Activated T-helper 17 cell treated with anti-CD3 and anti-CD28 coated beads, Interleukin-2, amount 50 U/mL, for 72 hours (primary cell): ENCODE data around the gene SSH3. TPM values are rescaled to one million over a fixed set of nuclear protein-coding genes. Genes with fewer than 3 reads are reported as not detected.
A peak's percentile ranks its signal among the peaks of the same experiment; 100 is the strongest.

Experiments used
- ATAC-seq: fragments of 150-1000 bp; cut with Tn5 transposase; replicated peaks from 2 replicates; pipeline ENCODE4 v1.10.0; 2021; ENCODE audit warnings: mild to moderate bottlenecking, moderate library complexity
- H3K27ac Mint-ChIP-seq: one replicate; pipeline ENCODE4 v1.8.0; 2022; ENCODE audit warnings: mixed read lengths
- H3K27me3 Mint-ChIP-seq: one replicate; pipeline ENCODE4 v1.8.0; 2022; ENCODE audit warnings: mixed read lengths
- H3K36me3 Mint-ChIP-seq: one replicate; pipeline ENCODE4 v1.8.0; 2022; ENCODE audit warnings: low read depth, mild to moderate bottlenecking, mixed read lengths
- H3K4me1 Mint-ChIP-seq: one replicate; pipeline ENCODE4 v1.8.0; 2022; ENCODE audit warnings: mixed read lengths
- H3K4me3 Mint-ChIP-seq: one replicate; pipeline ENCODE4 v1.8.0; 2022; ENCODE audit warnings: mild to moderate bottlenecking, mixed read lengths
- H3K9me3 Mint-ChIP-seq: one replicate; pipeline ENCODE4 v1.8.0; 2022; ENCODE audit warnings: mixed read lengths
- total RNA-seq, 2 donors: library from RNA; stranded (reverse); gene quantifications; one replicate each; pipeline ENCODE4 v1.2.3, GENCODE V29; 2022

The SSH3 gene
- total RNA-seq, 2 donors from 2014 or later, result 15.8 to 22.0 TPM

DNA sequence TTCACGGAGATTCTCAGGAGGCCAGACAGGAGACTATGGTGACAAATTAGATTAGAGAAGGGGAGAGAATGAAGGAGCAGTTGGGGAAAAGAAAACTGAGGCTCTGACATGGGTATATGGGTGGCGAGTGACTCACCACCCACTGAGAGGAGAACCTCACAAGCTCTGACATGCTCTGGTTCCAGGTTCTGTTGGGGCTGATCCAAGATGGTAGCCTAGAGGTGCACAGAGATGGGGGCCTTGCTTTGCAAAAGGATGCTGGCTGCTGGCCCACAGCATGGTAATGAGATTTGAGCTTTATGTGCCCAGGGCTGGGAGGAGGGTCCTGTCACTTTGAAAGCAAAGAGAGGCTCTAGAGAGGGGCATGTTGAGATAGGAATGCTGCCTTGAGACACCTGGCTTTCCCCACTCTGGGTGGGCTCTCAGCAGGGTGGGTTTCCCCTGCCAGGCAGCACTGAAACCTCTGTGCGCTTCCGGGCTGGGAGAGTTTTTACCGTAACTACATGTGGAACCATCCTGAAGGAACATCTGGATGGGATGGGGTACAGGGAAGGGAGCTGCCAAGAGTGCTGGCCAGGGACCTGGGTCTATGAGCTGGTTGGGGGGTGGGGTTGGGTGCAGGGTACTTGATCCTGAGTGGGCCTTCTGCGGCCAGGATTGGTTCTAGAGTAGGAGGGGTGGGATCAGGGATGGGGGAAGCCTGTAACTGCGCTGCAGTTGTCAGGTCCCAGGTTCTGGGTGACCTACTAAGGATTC, 38.3 kb upstream of the SSH3 start:
- Mint-ChIP-seq H3K27ac (peak overlapping the region; percentile 71), H3K4me1 (peaks cover 34% of the 10 kb centered on the region), H3K4me3 (peak overlapping the region; percentile 72), H3K27me3 (no peaks in the 10 kb centered on the region), H3K9me3 (no peaks in the 10 kb centered on the region), H3K36me3 (peaks cover 46% of the 10 kb centered on the region)
- ATAC-seq, result peak; percentile 25

DNA sequence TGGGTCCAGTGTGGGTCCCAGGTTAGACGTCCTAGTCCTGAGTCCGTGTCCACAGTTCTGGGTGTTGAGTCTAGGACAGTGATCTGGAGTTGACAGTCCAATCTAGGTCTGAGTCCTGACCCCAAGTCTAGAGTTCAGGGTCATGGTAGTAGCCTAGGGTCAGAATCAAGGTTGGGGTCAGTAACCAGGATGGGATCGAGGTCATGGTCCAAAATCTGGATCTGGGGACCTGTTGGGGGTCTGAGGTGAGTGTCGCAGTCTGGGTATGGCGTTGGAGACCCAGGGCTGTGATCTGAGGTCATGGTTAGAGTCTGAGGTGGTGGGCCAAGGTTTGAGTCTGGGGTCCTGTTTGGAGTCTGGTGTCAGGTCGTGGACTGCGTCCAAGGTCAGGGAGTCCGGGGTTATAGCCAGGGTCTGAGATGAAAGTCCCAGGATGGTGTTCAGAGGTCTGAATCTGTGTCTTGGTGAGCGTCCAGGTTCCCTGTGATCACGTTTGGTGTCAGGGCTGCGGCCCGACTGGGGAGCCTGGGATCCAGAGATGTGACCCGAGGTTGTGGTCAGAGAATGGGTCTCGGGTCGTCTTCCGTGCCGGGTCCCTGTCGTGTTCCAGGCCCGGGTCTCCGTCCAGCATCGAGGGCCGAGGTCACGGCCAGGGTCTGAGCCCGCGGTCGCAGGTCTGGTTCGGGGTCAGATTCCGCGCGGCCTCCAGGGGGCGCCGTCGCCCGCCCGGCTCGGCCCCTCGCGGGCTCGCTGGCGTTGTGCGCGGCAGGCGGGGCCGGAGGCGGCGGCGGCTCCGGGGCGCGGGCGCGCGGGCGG, 37.5 kb upstream of the SSH3 start:
- peak overlapping the region; percentile 71 for H3K27ac Mint-ChIP-seq
- no peaks in the 10 kb centered on the region for H3K27me3 Mint-ChIP-seq
- peak overlapping the region; percentile 72 for H3K4me3 Mint-ChIP-seq
- no peaks in the 10 kb centered on the region for H3K9me3 Mint-ChIP-seq
- ATAC-seq, result peak; percentile 50
- H3K36me3 Mint-ChIP-seq, result peaks cover 54% of the 10 kb centered on the region
- peaks cover 42% of the 10 kb centered on the region for H3K4me1 Mint-ChIP-seq

DNA sequence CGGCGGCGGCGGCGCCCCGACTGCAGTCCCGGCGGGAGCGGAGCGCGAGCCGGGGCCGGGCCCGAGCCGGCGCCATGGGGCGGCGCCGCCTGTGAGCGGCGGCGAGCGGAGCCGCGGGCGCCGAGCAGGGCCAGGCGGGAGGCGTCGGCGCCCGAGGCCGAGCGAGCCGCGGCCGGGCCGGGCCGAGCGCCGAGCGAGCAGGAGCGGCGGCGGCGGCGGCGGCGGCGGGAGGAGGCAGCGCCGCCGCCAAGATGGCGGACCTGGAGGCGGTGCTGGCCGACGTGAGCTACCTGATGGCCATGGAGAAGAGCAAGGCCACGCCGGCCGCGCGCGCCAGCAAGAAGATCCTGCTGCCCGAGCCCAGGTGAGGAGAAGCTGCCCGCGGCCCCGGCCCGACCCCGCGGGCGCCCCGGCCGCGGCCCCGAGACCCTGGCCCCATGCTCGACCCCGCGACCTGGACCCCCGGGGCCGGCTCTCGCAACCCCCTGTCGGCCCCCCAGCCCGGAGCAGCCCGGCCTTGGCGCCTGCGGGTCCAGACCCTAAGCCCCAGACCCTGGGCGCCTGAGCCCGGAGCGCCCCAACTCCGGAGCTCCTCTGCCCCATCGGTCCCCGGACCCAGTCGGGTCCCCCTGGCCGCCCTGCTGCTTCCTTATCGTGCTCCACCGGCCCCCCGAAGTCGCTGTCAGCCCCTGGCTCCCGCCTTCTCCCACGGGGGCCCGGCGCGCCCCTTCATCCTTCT, 36.7 kb upstream of the SSH3 start, which contains the start of gene GRK2:
Gene GRK2, plus strand, starts transcription at position 25 of the 739 bp plus-strand sequence. Its CDS starts 227 bp downstream, at position 252.
- H3K36me3 Mint-ChIP-seq, result peaks cover 61% of the 10 kb centered on the region
- H3K4me3 Mint-ChIP-seq, result peak within 1 kb of the TSS; percentile 99
- no peaks in the 10 kb centered on the region for H3K27me3 Mint-ChIP-seq
- peaks cover 45% of the 10 kb centered on the region for H3K4me1 Mint-ChIP-seq
- peak; percentile 15 for ATAC-seq
- peak within 1 kb of the TSS; percentile 99 for H3K27ac Mint-ChIP-seq
- no peaks in the 10 kb centered on the region for H3K9me3 Mint-ChIP-seq

DNA sequence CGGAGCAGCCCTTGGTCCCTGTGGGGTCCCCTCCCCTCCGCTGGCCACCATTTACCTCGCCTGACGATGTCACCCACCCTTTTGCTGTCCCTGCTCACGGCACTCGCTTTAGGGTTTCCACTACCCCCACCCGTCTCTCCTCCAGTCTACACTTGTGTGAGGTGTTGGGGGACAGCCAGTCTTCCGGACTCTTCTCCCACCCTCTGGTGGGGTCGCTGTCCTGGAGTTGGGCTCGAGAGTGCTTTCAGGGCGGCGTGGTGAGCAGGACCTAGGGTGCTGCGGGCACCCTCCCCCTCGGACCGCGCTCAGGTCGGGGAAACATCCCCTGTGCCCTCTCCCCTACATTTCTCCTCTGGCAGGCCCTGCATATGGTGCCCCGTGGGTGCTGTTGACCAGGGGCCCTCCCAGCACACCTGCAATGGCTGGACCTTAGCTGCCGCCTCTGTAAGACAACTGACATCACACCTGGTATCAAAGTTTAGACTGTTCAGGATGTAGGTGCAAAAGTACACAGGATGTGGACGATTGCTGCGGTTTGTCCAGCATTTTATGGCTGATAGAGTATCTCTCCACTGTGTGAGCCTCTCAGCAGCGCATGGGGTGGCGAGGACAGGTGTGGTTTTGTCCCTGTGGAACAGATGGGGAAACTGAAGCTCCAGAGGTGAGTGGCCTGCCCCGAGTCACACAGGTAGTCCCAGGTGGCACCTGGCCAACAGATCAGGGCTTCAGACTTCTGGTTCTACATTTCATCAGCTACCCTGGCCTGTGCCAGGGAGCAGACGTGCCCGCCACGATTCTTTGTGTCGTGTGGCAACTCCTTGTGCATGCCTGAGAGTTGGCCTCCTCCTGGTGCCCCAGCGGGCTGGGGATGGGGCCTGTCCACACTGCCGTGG, 35.9 kb upstream of the SSH3 start:
- peak overlapping the region; percentile 99 for H3K27ac Mint-ChIP-seq
- H3K4me1 Mint-ChIP-seq, result peaks cover 47% of the 10 kb centered on the region
- H3K27me3 Mint-ChIP-seq, result no peaks in the 10 kb centered on the region
- H3K9me3 Mint-ChIP-seq, result no peaks in the 10 kb centered on the region
- peak overlapping the region; percentile 99 for H3K4me3 Mint-ChIP-seq
- no peak for ATAC-seq
- peaks cover 70% of the 10 kb centered on the region for H3K36me3 Mint-ChIP-seq

DNA sequence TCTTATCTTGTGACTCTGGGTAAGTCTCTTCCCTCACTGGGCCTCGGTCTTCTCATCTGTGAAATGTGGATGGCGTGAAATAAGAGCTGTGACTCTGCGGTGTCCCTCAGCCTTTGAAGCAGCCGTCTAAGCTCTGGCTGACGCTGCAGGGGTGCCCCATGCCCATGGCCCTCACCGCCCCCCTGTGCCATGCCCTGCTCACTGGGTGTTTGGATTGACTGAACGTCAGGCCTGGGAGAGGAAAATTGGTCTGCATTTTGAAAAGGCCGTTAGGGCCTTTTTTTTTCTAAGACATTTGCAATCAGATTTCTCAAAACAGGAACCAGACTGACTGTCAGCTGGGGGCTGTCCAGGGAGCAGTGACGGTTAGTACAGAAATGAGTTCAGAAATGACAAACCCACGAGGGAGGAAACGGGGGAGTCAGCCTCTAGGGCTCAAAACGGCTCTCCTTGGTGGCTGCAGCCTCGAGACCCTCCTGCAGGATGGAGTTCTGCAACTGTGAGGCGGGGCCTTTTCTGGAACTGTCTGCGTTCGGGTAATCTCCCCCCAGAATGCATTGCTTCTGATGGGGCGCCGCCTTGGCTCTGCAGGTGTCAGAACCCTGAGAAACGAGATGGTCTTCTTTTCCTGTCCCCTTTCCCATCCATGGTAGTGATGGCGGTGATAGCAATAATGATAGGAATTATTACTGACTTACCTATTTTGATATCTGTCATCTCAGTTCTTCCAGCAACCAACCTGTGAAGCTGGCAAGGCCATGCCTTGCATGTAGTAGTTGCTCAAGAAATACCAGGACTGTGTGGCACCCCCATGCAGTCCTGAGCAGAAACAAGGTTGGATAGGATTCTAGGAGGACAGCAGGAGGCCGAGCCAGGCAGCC, 35.0 kb upstream of the SSH3 start:
- Mint-ChIP-seq H3K27me3 (no peaks in the 10 kb centered on the region), H3K4me1 (peaks cover 38% of the 10 kb centered on the region), H3K9me3 (no peaks in the 10 kb centered on the region), H3K4me3 (peak overlapping the region; percentile 99), H3K36me3 (peaks cover 78% of the 10 kb centered on the region), H3K27ac (peak overlapping the region; percentile 99)
- ATAC-seq, result peak; percentile 61

DNA sequence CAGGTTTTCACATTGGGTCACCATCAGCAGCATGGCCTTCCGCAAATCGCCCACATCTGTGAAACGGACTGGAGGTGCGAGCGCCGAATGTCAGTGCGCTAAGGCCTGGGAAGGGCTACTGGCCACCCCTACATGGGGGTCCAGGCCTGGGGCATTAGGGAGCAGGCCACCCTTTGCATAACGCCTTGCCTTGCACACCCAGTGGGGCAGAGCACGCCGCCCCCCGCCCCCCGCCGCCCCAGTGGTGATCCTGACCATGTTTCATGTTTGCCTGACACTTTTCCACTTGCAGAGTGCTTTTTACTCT, 34.4 kb upstream of the SSH3 start:
- H3K36me3 Mint-ChIP-seq, result peaks cover 80% of the 10 kb centered on the region
- no peak for ATAC-seq
- no peaks in the 10 kb centered on the region for H3K27me3 Mint-ChIP-seq
- H3K9me3 Mint-ChIP-seq, result no peaks in the 10 kb centered on the region
- peak overlapping the region; percentile 99 for H3K4me3 Mint-ChIP-seq
- peaks cover 38% of the 10 kb centered on the region for H3K4me1 Mint-ChIP-seq
- peak overlapping the region; percentile 99 for H3K27ac Mint-ChIP-seq

DNA sequence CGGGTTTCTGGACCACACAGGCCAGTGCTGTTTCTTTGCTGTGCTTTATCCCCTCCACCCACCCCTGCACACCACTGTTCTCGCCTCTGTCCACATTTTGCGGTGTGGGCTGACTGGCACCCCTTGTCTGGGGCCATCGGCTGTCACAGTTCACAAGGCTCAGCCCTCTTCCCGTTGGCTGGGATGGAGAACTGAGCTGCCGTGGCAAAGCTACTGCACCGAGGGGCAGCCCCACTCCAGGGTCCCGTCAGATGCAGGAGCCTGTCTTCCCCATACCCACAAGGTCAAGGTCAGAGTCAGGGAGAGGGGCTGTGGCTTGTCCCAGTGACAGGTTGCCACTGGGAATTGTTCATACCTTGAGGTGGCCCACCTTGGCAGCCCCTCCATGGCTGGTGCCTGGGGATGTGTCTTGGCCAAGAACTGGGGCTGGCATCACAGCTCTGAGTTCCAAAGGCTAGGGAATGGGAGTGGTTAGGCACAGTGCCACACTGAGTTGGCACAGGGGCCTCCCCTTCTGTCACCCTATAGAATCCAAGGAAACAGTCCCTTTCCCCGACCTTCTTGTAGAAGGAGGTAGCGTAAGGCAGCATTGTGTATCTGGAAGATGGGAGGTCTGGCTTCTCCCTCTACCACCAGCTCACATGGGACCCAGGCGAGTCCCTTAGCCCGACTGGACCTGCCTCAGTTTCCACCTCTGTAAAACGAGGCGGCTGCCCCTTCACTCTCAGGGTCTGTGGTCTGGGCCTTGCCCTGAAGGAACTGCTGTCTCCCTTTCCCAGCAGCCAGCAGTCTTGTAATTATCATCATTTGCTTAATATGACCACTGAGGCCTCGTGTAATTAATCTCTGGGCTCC, 33.7 kb upstream of the SSH3 start:
- no peaks in the 10 kb centered on the region for H3K27me3 Mint-ChIP-seq
- H3K27ac Mint-ChIP-seq, result peak overlapping the region; percentile 99
- no peak for ATAC-seq
- H3K4me1 Mint-ChIP-seq, result peaks cover 31% of the 10 kb centered on the region
- H3K9me3 Mint-ChIP-seq, result no peaks in the 10 kb centered on the region
- H3K4me3 Mint-ChIP-seq, result peak overlapping the region; percentile 99
- peaks cover 85% of the 10 kb centered on the region for H3K36me3 Mint-ChIP-seq

DNA sequence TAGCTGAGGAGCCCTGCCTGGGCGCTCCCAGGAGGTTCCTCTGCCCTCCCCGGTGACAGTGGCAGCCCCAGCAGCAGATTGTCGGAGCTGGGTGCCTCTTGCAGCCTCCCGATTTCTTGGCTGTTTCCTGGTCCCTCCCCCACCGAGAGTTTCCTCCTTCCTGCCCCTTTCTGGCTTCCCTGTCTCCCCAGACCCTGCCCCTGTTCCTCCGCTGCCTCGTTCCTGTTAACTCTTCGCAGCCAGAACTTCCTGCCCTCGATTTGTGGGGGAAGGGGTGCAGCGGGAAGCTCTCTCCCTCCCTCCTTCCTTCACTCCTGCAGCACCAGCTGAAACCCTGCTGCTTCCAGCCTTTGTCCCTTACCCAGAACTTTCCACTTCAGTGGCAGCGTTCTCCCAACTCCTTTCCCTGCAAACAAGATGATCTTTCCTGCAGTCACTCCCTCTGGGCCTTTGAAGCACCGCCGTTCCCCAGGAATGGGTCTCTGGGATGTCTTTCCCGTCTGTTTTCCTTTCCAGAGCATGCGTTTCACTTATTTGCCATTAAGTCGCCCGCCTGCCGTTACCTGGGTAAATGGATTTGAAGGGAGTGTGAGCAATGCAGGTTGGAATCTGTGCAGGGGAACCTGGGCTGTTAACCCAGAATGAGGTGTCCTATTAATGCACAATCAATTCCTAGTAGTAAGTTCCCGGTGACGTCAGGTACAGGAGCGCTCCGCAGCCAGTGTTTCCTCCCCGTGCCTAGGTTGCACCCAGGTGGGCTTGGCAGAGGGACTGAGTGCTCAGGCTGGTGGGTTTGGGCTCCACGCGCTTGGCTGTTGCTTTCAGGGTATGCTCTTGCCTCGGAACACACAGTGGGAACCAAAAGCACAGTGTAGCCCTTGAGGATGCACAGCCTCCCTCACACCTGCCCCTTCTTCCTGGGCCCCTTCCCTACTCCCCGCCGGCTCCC, 32.8 kb upstream of the SSH3 start:
- Mint-ChIP-seq H3K27me3 (no peaks in the 10 kb centered on the region), H3K4me1 (peaks cover 26% of the 10 kb centered on the region), H3K9me3 (no peaks in the 10 kb centered on the region), H3K4me3 (peak overlapping the region; percentile 99), H3K27ac (peak overlapping the region; percentile 99), H3K36me3 (peaks cover 85% of the 10 kb centered on the region)
- ATAC-seq, result no peak

DNA sequence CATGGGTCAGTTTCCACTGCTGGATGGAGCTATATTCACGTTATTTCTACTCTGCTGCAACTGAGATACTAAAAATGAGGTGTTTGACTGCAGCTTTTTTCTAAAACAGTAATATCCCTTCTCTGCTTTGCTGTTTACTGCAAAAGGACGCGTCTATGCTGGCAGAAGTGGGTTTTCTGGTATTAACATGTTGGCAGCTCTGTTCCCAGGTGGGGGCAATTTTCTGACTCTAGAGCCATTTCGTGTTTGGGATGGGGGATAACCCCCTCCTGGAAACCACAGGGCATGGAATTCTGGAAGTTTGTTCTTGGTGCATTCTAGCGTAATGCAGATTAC, 32.2 kb upstream of the SSH3 start:
- Mint-ChIP-seq H3K4me1 (peaks cover 28% of the 10 kb centered on the region), H3K27ac (peak overlapping the region; percentile 99), H3K27me3 (no peaks in the 10 kb centered on the region), H3K36me3 (peaks cover 85% of the 10 kb centered on the region), H3K9me3 (no peaks in the 10 kb centered on the region), H3K4me3 (peak overlapping the region; percentile 99)
- no peak for ATAC-seq

DNA sequence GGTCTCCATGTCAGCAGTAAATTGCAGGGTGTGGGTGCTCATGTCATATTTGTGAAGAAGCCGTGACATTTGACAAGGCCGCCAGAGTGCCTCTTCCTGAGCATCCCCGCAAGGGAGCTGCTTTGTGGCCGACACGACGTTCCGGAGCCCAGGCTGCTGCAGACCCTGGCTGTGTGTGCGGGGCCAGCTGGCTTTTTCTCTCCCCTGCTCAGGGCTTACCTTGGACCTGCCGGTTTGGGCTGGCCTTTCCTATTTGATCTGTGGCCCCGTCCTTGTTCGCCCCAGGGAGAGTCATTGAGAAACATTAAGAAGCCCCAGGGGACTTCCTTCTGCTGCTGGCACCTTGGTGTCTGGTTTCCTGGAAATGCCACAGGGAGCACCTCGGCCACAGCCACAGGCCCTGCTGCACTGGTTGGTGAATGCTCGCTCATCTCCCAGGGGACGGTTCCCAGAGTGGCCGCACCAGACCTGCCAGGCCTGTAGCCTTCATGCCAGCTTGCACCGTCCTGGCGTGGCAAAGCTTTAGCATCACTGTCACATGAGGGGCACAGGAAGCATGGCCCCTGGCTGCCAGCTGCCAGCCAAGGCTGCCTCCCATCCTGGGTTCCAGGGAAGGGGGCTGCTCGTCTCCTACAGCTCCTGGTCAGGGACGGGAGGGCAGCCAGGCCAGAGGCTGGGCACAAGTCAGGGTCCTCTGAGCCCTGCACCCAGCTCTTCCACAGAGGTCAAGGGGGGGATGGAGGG, 31.6 kb upstream of the SSH3 start:
- H3K27me3 Mint-ChIP-seq, result no peaks in the 10 kb centered on the region
- peaks cover 91% of the 10 kb centered on the region for H3K36me3 Mint-ChIP-seq
- H3K4me1 Mint-ChIP-seq, result peaks cover 33% of the 10 kb centered on the region
- no peaks in the 10 kb centered on the region for H3K9me3 Mint-ChIP-seq
- H3K27ac Mint-ChIP-seq, result peak overlapping the region; percentile 99
- H3K4me3 Mint-ChIP-seq, result peak overlapping the region; percentile 99
- peak; percentile 65 for ATAC-seq
